Neural cell (in vitro differentiated cells): ENCODE data around the gene NAGK. TPM values are rescaled to one million over a fixed set of nuclear protein-coding genes. Genes with fewer than 3 reads are reported as not detected.
"Not testable (repeated sequence)": the region's sequence is repeated elsewhere in the genome, so short reads cannot be mapped to it uniquely, and the experiment has no call there.

ENCODE experiments used
- H2AFZ ChIP-seq: fragments of 200-600, 300-800 bp; sonication (generic), shearing (Covaris generic); 2 replicates; pipeline ENCODE4 v1.6.0; 2014; ENCODE audit warnings: low read depth, mild to moderate bottlenecking, antibody characterized with exemption, low read length, moderate library complexity
- H3F3A ChIP-seq: fragments of 200-600 bp; shearing (Covaris generic); 2 replicates; pipeline ENCODE4 v1.6.1; 2016; ENCODE audit warnings: mild to moderate bottlenecking, moderate library complexity, mixed read lengths, antibody characterized with exemption, low read length; ENCODE audit not compliant: insufficient read depth, poor library complexity, severe bottlenecking
- H3K27ac ChIP-seq: fragments of 200-600, 300-800 bp; sonication (generic), shearing (Covaris generic); 2 replicates; pipeline ENCODE4 v1.5.1; 2014; ENCODE audit warnings: mild to moderate bottlenecking, low read length, moderate library complexity
- H3K27me3 ChIP-seq: fragments of 300-800, 200-600 bp; sonication (generic), shearing (Covaris generic); 2 replicates; pipeline ENCODE4 v1.6.0; 2014; ENCODE audit warnings: mild to moderate bottlenecking, low read depth, low read length, moderate library complexity; ENCODE audit not compliant: insufficient read depth
- H3K36me3 ChIP-seq: fragments of 300-800, 200-600 bp; sonication (generic), shearing (Covaris generic); 2 replicates; pipeline ENCODE4 v1.5.1; 2014; ENCODE audit warnings: mild to moderate bottlenecking, antibody characterized with exemption, low read length, moderate library complexity; ENCODE audit not compliant: insufficient read depth
- H3K4me2 ChIP-seq: fragments of 300-800, 200-600 bp; sonication (generic), shearing (Covaris generic); 2 replicates; pipeline ENCODE4 v1.6.0; 2014; ENCODE audit warnings: mild to moderate bottlenecking, low read length
- H3K4me3 ChIP-seq: fragments of 300-800, 200-600 bp; sonication (generic), shearing (Covaris generic); 2 replicates; pipeline ENCODE4 v1.5.1; 2014; ENCODE audit warnings: mild to moderate bottlenecking, low read length, moderate library complexity
- H3K79me2 ChIP-seq: fragments of 200-600 bp; shearing (Covaris generic); replicated peaks from 2 replicates; pipeline ENCODE4 v1.6.0; 2014; ENCODE audit warnings: mild to moderate bottlenecking, low read length, moderate library complexity; ENCODE audit not compliant: insufficient read depth
- H3K9ac ChIP-seq: fragments of 300-800, 200-600 bp; sonication (generic), shearing (Covaris generic); 2 replicates; pipeline ENCODE4 v1.6.1; 2016; ENCODE audit warnings: mild to moderate bottlenecking, low read length, mixed read lengths
- H3K9me2 ChIP-seq: fragments of 200-600 bp; shearing (Covaris generic); 2 replicates; pipeline ENCODE4 v1.6.1; 2016; ENCODE audit warnings: mild to moderate bottlenecking, low read length, mixed read lengths; ENCODE audit not compliant: insufficient read depth
- H3K9me3 ChIP-seq: fragments of 200-600, 300-800 bp; sonication (generic), shearing (Covaris generic); 2 replicates; pipeline ENCODE4 v1.6.1; 2016; ENCODE audit warnings: mild to moderate bottlenecking, mixed run types, low read length, moderate library complexity, mixed read lengths
- H4K20me1 ChIP-seq: fragments of 200-600 bp; shearing (Covaris generic); 2 replicates; pipeline ENCODE4 v1.6.1; 2016; ENCODE audit warnings: mild to moderate bottlenecking, mixed run types; ENCODE audit not compliant: insufficient read depth
- EP300 ChIP-seq: fragments of 450-650 bp; conservative IDR thresholded peaks from 2 replicates; pipeline ENCODE4 v1.6.1; 2014; ENCODE audit warnings: antibody characterized with exemption, mild to moderate bottlenecking, moderate library complexity; ENCODE audit not compliant: poor library complexity, severe bottlenecking
- EZH2 ChIP-seq: fragments of 200-600, 300-800 bp; shearing (Covaris generic), sonication (generic); IDR thresholded peaks from 2 replicates; pipeline ENCODE4 v1.6.1; 2014; ENCODE audit warnings: antibody characterized with exemption, low read length, borderline replicate concordance, mild to moderate bottlenecking; ENCODE audit not compliant: insufficient read depth, poor library complexity, severe bottlenecking
- MXI1 ChIP-seq: fragments of 450-650 bp; conservative IDR thresholded peaks from 2 replicates; pipeline ENCODE4 v1.6.1; 2014; ENCODE audit warnings: antibody characterized with exemption, mild to moderate bottlenecking; ENCODE audit not compliant: poor library complexity, severe bottlenecking
- POLR2AphosphoS5 ChIP-seq: IDR thresholded peaks from 2 replicates; pipeline ENCODE4 v1.6.1; 2012
- RAD21 ChIP-seq: fragments of 450-650 bp; conservative IDR thresholded peaks from 2 replicates; pipeline ENCODE4 v1.6.1; 2014; ENCODE audit warnings: antibody characterized with exemption, mild to moderate bottlenecking, moderate library complexity
- REST ChIP-seq: IDR thresholded peaks from 2 replicates; pipeline ENCODE4 v1.6.1; 2012; ENCODE audit warnings: borderline replicate concordance
- SMC3 ChIP-seq: fragments of 450-650 bp; conservative IDR thresholded peaks from 2 replicates; pipeline ENCODE4 v1.6.1; 2014; ENCODE audit warnings: antibody characterized with exemption, mild to moderate bottlenecking, moderate library complexity; ENCODE audit not compliant: poor library complexity
- TAF1 ChIP-seq: IDR thresholded peaks from 2 replicates; pipeline ENCODE4 v1.6.1; 2012; ENCODE audit warnings: low read depth
- polyA plus RNA-seq: library from polyadenylated mRNA; depleted of rRNA; stranded (reverse); fragments of >200 nt; gene quantifications from 2 replicates; pipeline ENCODE4 v1.2.3, GENCODE V29; 2014
- TF ChIP-seq, protein P1 (sequence below): fragments of 450-650 bp; IDR thresholded peaks from 2 replicates; pipeline ENCODE4 v1.5.1; 2014; ENCODE audit warnings: antibody characterized with exemption, mild to moderate bottlenecking, moderate library complexity; ENCODE audit not compliant: poor library complexity, severe bottlenecking

Gene NAGK
- polyA plus RNA-seq, 1 donor from 2014 or later: 123 TPM

DNA sequence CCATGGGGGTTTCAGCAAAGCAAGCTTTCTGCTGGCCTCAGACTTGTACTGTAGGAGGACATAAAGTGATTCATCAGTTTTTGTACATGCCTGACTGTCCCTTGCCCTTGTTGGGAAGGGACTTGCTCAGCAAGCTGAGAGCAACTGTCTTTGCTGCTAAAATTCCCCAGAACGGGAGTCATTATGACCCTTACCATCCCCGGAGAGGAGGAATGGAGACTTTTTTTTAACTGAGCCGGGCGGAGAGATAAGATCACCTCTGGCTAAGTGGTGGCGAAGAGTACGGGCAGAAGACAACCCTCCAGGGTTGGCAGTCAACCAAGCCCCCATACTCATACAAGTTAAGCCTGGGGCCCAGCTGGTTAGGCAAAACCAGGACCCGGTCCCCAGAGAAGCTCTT, 20.4 kb upstream of the NAGK start:
- H3K9me2 ChIP-seq: no peaks in the 10 kb centered on the region
- H2AFZ ChIP-seq: no peak overlapping the region
- no peak overlapping the region for H3K9ac ChIP-seq
- H3K79me2 ChIP-seq: no peaks in the 10 kb centered on the region
- TF ChIP-seq EP300 (no peak), RAD21 (no peak), REST (no peak), TAF1 (no peak), SMC3 (no peak), MXI1 (no peak), EZH2 (no peak), POLR2AphosphoS5 (no peak)
- TF ChIP-seq, protein P1, sequence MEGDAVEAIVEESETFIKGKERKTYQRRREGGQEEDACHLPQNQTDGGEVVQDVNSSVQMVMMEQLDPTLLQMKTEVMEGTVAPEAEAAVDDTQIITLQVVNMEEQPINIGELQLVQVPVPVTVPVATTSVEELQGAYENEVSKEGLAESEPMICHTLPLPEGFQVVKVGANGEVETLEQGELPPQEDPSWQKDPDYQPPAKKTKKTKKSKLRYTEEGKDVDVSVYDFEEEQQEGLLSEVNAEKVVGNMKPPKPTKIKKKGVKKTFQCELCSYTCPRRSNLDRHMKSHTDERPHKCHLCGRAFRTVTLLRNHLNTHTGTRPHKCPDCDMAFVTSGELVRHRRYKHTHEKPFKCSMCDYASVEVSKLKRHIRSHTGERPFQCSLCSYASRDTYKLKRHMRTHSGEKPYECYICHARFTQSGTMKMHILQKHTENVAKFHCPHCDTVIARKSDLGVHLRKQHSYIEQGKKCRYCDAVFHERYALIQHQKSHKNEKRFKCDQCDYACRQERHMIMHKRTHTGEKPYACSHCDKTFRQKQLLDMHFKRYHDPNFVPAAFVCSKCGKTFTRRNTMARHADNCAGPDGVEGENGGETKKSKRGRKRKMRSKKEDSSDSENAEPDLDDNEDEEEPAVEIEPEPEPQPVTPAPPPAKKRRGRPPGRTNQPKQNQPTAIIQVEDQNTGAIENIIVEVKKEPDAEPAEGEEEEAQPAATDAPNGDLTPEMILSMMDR: no peak
- no peak overlapping the region for H3K4me3 ChIP-seq
- H3K4me2 ChIP-seq: no peak overlapping the region
- no peaks in the 10 kb centered on the region for H4K20me1 ChIP-seq
- no peak overlapping the region for H3K27ac ChIP-seq
- H3K27me3 ChIP-seq: no peaks in the 10 kb centered on the region
- H3K9me3 ChIP-seq: no peaks in the 10 kb centered on the region
- no peaks in the 10 kb centered on the region for H3F3A ChIP-seq
- H3K36me3 ChIP-seq: no peaks in the 10 kb centered on the region

DNA sequence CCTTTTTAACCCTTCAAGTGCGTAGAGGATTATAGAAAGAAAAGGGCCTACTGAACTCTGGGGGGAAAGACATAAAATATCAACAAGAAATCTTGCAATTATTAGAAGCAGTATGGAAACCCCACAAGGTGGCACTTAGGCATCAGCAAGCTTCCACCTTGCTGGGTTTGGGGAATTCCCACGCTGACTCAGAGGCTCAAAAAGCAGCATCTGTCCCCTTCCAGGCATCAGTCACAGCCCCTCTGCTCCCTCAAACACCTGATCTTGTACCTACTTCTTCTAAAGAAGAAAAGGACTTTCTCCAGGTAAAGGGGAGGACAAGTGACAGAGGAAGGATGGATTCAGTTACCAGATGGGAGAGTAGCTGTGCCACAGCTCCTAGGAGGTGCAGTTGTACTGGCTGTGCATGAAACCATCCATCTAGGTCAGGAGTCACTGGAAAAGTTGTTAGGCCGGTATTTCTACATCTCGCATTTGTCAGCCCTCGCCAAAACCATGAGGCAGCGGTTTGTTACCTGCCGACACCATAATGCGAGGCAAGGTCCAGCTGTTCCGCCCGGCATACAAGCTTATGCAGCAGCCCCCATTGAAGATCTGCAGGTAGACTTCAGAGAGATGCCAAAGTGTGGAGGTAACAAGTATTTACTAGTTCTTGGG, 18.6 kb upstream of the NAGK start:
- not testable (repeated sequence) for H3K27me3 ChIP-seq, H3K79me2 ChIP-seq, H3K9me2 ChIP-seq, H3K36me3 ChIP-seq, H3K4me2 ChIP-seq, H3K9me3 ChIP-seq, H3F3A ChIP-seq, H3K27ac ChIP-seq, H3K9ac ChIP-seq, H2AFZ ChIP-seq, H4K20me1 ChIP-seq, H3K4me3 ChIP-seq

DNA sequence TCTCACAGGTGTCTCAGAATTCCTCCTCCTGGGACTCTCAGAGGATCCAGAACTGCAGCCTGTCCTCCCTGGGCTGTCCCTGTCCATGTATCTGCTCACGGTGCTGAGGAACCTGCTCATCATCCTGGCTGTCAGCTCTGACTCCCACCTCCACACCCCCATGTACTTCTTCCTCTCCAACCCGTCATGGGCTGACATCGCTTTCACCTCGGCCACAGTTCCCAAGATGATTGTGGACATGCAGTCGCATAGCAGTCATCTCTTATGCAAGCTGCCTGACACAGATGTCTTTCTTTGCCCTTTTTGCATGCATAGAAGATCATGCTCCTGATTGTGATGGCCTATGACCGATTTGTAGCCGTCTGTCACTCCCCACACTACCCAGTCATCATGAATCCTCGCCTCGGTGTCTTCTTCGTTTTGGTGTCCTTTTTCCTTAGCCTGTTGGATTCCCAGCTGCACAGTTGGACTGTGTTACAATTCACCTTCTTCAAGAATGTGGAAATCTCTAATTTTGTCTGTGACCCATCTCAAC, 13.2 kb upstream of the NAGK start:
- H3K4me2 ChIP-seq, H3K36me3 ChIP-seq, H3K9me2 ChIP-seq, H3K27me3 ChIP-seq, H3F3A ChIP-seq, H3K79me2 ChIP-seq, H3K4me3 ChIP-seq, H2AFZ ChIP-seq, H4K20me1 ChIP-seq, H3K9ac ChIP-seq, H3K9me3 ChIP-seq, H3K27ac ChIP-seq: not testable (repeated sequence)
